Endothelial cell of umbilical vein (primary cell): ENCODE measurements around the gene ABLIM2. TPM values are rescaled to one million over a fixed set of nuclear protein-coding genes. Genes with fewer than 3 reads are reported as not detected.

Source experiments
- BruUV-seq: library from RNA; stranded (reverse); fragments of 400-500 nt; replicated peaks from 2 replicates; lab custom pipeline; 2021; lab: Mats Ljungman, UMichigan
- CTCF ChIA-PET: fragments of 300-600, 350-600 bp; sonication (Branson Sonifier 250); formaldehyde crosslinking; loops from one replicate; lab custom pipeline; 2021; ENCODE audit warnings: antibody characterized with exemption, inconsistent platforms; lab: Charles Lee
- POLR2A ChIA-PET: fragments of 300-600, 350-600 bp; sonication (Branson Sonifier 250); formaldehyde crosslinking; loops from one replicate; lab custom pipeline; 2021; ENCODE audit warnings: antibody characterized with exemption, inconsistent platforms; lab: Charles Lee
- DNase-seq: peaks from one replicate; pipeline ENCODE4 v3.0.0-alpha.2; 2011; ENCODE audit warnings: low read depth, low spot score
- FAIRE-seq: peaks from 2 replicates; lab custom pipeline; 2011; peaks lifted over from hg19 to GRCh38; lab: Jason Lieb, UNC
- H2AFZ ChIP-seq: 2 replicates; pipeline ENCODE4 v1.6.0; 2012; ENCODE audit warnings: low read depth, low read length, control low read depth, inconsistent platforms
- H3K27ac ChIP-seq: 2 replicates; pipeline ENCODE4 v1.5.1; 2011; ENCODE audit warnings: low read depth, mild to moderate bottlenecking, control low read depth, low read length, moderate library complexity; ENCODE audit not compliant: insufficient read depth
- H3K27me3 ChIP-seq, 2 experiments: 2 replicates each; pipeline versions ENCODE4 v1.6.0 to v1.6.1; 2011; ENCODE audit warnings: low read length in 2 of 2, mixed read lengths in 1 of 2; ENCODE audit not compliant: control insufficient read depth in 2 of 2, insufficient read depth in 2 of 2
- H3K36me3 ChIP-seq, 2 experiments: 2 replicates in 1 of 2; 3 replicates in 1 of 2; pipeline ENCODE4 v1.5.1; 2011; ENCODE audit warnings: low read length in 2 of 2, mild to moderate bottlenecking in 1 of 2, moderate library complexity in 1 of 2; ENCODE audit not compliant: control insufficient read depth in 2 of 2, insufficient read depth in 2 of 2; ENCODE audit errors: extremely low read depth in 1 of 2
- H3K4me1 ChIP-seq: 3 replicates; pipeline ENCODE4 v1.5.1; 2011; ENCODE audit warnings: mild to moderate bottlenecking, low read length; ENCODE audit not compliant: control insufficient read depth, insufficient read depth; ENCODE audit errors: extremely low read depth
- H3K4me2 ChIP-seq: 2 replicates; pipeline ENCODE4 v1.6.1; 2011; ENCODE audit warnings: low read length, control low read depth, mixed read lengths; ENCODE audit not compliant: insufficient read depth
- H3K4me3 ChIP-seq, 3 experiments: fragments of 200-600 bp in 1 of 3; sonication (generic), shearing (Covaris generic) in 1 of 3; replicated peaks in 1 of 3; 2 replicates each; pipeline ENCODE4 v1.5.1; 2011 to 2016; ENCODE audit warnings: control low read depth in 3 of 3, low read length in 3 of 3, mild to moderate bottlenecking in 2 of 3, inconsistent platforms in 1 of 3, low read depth in 1 of 3, moderate library complexity in 1 of 3; ENCODE audit not compliant: insufficient read depth in 1 of 3
- H3K79me2 ChIP-seq: 2 replicates; pipeline ENCODE4 v1.6.0; 2012; ENCODE audit warnings: low read length, inconsistent platforms; ENCODE audit not compliant: control insufficient read depth, insufficient read depth
- H3K9ac ChIP-seq: replicated peaks from 2 replicates; pipeline ENCODE3; 2011; ENCODE audit warnings: low read length, control low read depth; ENCODE audit not compliant: insufficient read depth; ENCODE audit errors: extremely low read depth
- H3K9me1 ChIP-seq: replicated peaks from 3 replicates; pipeline ENCODE4 v1.6.0; 2011; ENCODE audit warnings: mild to moderate bottlenecking, low read length; ENCODE audit not compliant: control insufficient read depth, insufficient read depth; ENCODE audit errors: extremely low read depth
- H3K9me3 ChIP-seq: replicated peaks from 2 replicates; pipeline ENCODE4 v1.5.1; 2012; ENCODE audit warnings: low read length, inconsistent platforms; ENCODE audit not compliant: control insufficient read depth, insufficient read depth
- H4K20me1 ChIP-seq: replicated peaks from 2 replicates; pipeline ENCODE3; 2011; ENCODE audit warnings: mild to moderate bottlenecking, low read length; ENCODE audit not compliant: control insufficient read depth, insufficient read depth; ENCODE audit errors: extremely low read depth
- EZH2 ChIP-seq: IDR thresholded peaks from 2 replicates; pipeline ENCODE4 v1.6.1; 2012; ENCODE audit warnings: borderline replicate concordance, low read depth, mild to moderate bottlenecking, moderate library complexity, low read length, inconsistent platforms; ENCODE audit not compliant: severe bottlenecking
- FOS ChIP-seq: IDR thresholded peaks from 2 replicates; pipeline ENCODE4 v1.6.1; 2011; ENCODE audit warnings: mild to moderate bottlenecking, low read length, moderate library complexity, borderline replicate concordance; ENCODE audit not compliant: insufficient read depth
- GATA2 ChIP-seq: IDR thresholded peaks from 2 replicates; pipeline ENCODE4 v1.7.0; 2011; ENCODE audit warnings: low read depth, mild to moderate bottlenecking, moderate library complexity, mixed read lengths, low read length; ENCODE audit not compliant: insufficient read length, insufficient read depth
- MYC ChIP-seq: IDR thresholded peaks from one replicate; pipeline ENCODE4 v1.6.1; 2011; ENCODE audit warnings: mild to moderate bottlenecking, low read depth, low read length
- POLR2A ChIP-seq: IDR thresholded peaks from 2 replicates; pipeline ENCODE4 v1.6.1; 2012; ENCODE audit warnings: low read depth, mild to moderate bottlenecking, control low read depth, low read length
- POLR2AphosphoS5 ChIP-seq: IDR thresholded peaks from 2 replicates; pipeline ENCODE4 v1.6.1; 2012; ENCODE audit warnings: low read depth, mild to moderate bottlenecking, control low read depth, low read length, moderate library complexity; ENCODE audit not compliant: insufficient read depth
- dilution Hi-C: fragments of 300-500 bp; cut with MboI; formaldehyde crosslinking; loops from one replicate; pipeline ENCODE4 v1.15.0; 2019; ENCODE audit warnings: low sequenced_read_pairs; ENCODE audit not compliant: extremely low pct_ligation_motif_present
- intact Hi-C: fragments of 100-400 bp; cut with micrococcal nuclease; formaldehyde crosslinking; loops from one replicate; pipeline ENCODE4 v1.10.0; 2022
- polyA plus RNA-seq, 4 experiments: library from polyadenylated mRNA; depleted of rRNA in 3 of 4; stranded (reverse) in 3 of 4; unstranded in 1 of 4; fragments of >200 nt; gene quantifications; 2 replicates each; pipeline versions ENCODE4 v1.2.1 to v1.2.3, GENCODE V29; 2011 to 2012; ENCODE audit warnings: missing spikeins in 1 of 4
- total RNA-seq: library from RNA; stranded (reverse); gene quantifications from 2 replicates; pipeline ENCODE4 v1.2.3, GENCODE V29; 2021
- TF ChIP-seq, protein P1 (sequence below): IDR thresholded peaks from 2 replicates; pipeline ENCODE4 v1.6.1; 2011; ENCODE audit not compliant: insufficient read depth, insufficient read length
- TF ChIP-seq, protein P2 (sequence below), 2 donors: IDR thresholded peaks; 1 replicate in 1 of 2; 2 replicates in 1 of 2; pipeline ENCODE4 v1.5.1; 2011; ENCODE audit warnings: low read length in 2 of 2, mild to moderate bottlenecking in 2 of 2, moderate library complexity in 2 of 2, control low read depth in 1 of 2, inconsistent platforms in 1 of 2, low read depth in 1 of 2; ENCODE audit not compliant: insufficient read depth in 1 of 2; ENCODE audit errors: extremely low read depth in 1 of 2

Gene ABLIM2
- total and polyA plus RNA-seq, 2 donors (not counting 3 experiments of a cell fraction or from before 2014, with no cell fraction given), result 0.28 to 0.66 TPM

DNA sequence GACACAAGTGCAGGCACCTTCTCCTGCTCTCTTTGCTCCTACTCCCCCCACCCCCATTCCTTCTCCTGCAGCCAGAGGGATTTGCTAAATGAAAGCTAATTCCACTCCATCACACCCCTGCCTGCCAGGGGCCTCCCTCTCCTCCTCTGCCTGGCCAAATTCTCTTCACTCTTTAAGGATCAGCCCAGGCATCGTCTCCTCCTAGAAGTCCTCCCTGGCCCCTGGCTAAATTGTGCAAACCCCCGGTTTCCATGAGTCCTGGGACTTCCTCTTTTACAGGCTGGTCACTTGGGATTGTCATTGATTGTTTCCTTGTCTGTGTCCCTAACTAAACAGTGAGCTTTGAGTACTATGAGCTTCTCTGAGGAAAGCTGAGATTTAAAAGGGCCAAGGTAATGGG, 8.7 kb upstream of the ABLIM2 start:
- Histone ChIP-seq H2AFZ (no peak overlapping the region), H3K79me2 (no peaks in the 10 kb centered on the region), H3K4me2 (no peak overlapping the region), H3K9me3 (no peaks in the 10 kb centered on the region), H3K9me1 (no peaks in the 10 kb centered on the region), H3K4me3 (no peak overlapping the region), H3K27ac (no peak overlapping the region), H3K27me3 (peaks cover 0 to 4% of the 10 kb centered on the region in 2 experiments), H3K9ac (no peak overlapping the region), H3K4me1 (no peaks in the 10 kb centered on the region), H3K36me3 (no peaks in the 10 kb centered on the region), H4K20me1 (no peaks in the 10 kb centered on the region)
- intact Hi-C loops, result no loop called here
- FAIRE-seq, result no peak
- dilution Hi-C loops, result no loop called here
- no peak for DNase-seq
- BruUV-seq, result no TSS peak
- POLR2A ChIA-PET, result interaction anchor here (0.7 kb wide), 1 partner anchor 8 kb away, joined by 3 read pairs; no protein-coding TSS in a partner anchor
- CTCF ChIA-PET, result interaction anchor here (0.8 to 2.7 kb wide), 2 partner anchors 10 to 47 kb away, joined by 3 to 15 read pairs; no protein-coding TSS in a partner anchor
- TF ChIP-seq POLR2AphosphoS5, result no peak
- TF ChIP-seq, protein P1, sequence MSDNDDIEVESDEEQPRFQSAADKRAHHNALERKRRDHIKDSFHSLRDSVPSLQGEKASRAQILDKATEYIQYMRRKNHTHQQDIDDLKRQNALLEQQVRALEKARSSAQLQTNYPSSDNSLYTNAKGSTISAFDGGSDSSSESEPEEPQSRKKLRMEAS, result no peak
- TF ChIP-seq POLR2A, result no peak
- TF ChIP-seq GATA2, result no peak
- TF ChIP-seq EZH2, result no peak
- TF ChIP-seq MYC, result no peak
- no peak for TF ChIP-seq FOS

DNA sequence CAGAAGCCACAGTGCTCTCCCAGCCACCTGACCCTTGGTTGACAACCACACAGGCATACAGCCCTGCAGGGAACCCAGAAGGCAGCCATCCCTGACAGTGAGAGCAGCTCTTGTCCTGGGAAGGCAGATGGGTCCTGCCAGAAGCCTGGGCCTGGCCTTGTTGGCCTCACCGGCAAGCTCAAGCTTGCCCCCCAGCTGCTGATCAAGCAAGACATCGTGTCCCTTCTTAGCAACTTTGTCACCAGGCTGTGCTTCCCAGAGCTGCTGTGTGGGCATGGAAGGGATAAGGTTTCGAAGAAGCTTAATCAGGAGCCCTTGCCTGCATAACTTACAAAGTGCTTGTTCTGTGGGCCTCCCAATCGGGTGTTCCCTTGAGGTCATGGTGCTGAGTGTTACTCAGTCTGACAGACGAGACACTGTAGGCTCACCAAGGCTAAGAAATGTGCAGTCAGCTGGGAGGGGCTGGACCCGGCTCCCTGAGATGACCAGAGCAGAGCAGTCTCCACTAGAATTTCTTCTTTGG, 6.8 kb upstream of the ABLIM2 start:
- DNase-seq (no peak), FAIRE-seq (no peak)
- CTCF ChIA-PET, result no interaction called here
- Histone ChIP-seq H3K4me2 (no peak overlapping the region), H3K79me2 (no peaks in the 10 kb centered on the region), H3K4me1 (no peaks in the 10 kb centered on the region), H3K9ac (no peak overlapping the region), H3K27me3 (peaks cover 0 to 4% of the 10 kb centered on the region in 2 experiments), H3K27ac (no peak overlapping the region), H3K9me1 (no peaks in the 10 kb centered on the region), H3K36me3 (no peaks in the 10 kb centered on the region), H2AFZ (no peak overlapping the region), H3K4me3 (no peak overlapping the region), H3K9me3 (no peaks in the 10 kb centered on the region), H4K20me1 (no peaks in the 10 kb centered on the region)
- BruUV-seq, result no TSS peak
- dilution Hi-C loops, result no loop called here
- intact Hi-C loops, result no loop called here
- TF ChIP-seq, protein P2, sequence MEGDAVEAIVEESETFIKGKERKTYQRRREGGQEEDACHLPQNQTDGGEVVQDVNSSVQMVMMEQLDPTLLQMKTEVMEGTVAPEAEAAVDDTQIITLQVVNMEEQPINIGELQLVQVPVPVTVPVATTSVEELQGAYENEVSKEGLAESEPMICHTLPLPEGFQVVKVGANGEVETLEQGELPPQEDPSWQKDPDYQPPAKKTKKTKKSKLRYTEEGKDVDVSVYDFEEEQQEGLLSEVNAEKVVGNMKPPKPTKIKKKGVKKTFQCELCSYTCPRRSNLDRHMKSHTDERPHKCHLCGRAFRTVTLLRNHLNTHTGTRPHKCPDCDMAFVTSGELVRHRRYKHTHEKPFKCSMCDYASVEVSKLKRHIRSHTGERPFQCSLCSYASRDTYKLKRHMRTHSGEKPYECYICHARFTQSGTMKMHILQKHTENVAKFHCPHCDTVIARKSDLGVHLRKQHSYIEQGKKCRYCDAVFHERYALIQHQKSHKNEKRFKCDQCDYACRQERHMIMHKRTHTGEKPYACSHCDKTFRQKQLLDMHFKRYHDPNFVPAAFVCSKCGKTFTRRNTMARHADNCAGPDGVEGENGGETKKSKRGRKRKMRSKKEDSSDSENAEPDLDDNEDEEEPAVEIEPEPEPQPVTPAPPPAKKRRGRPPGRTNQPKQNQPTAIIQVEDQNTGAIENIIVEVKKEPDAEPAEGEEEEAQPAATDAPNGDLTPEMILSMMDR (IDR thresholded peaks at IDR 0.05; ENCODE audit: extremely low read depth in 1 of 2, insufficient read depth in 1 of 2, low read depth in 1 of 2, low read length in 2 of 2), result no peak
- TF ChIP-seq, protein P1, result no peak
- POLR2A ChIA-PET, result no interaction called here
